ENCODE results near the gene DCPS. TPM values are rescaled to one million over a fixed set of nuclear protein-coding genes. Genes with fewer than 3 reads are reported as not detected.

DCPS gene
- total and polyA plus RNA-seq, 2 of the 4 experiments (the other 2 are of a cell fraction): 19.7 to 34.8 TPM

DNA sequence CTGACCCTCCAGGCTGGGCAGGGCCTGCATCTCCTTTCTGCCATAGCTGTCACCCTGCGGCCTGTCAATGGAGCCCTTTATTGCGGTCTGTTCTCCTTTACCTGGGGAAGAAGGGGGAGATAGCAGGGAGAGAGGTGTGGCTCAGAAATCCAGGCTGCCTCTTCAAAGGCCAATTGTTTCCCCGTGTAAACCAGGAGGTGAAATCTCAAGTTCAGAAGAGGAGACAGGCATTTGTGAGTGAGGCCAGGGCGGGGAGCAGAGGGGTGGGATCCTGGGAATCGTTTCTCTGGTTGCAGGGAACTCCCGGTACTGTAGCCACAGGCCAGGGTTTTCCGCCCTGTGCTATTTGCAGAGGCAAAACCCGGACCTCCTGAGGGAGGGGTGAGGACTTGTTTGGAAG, 9.1 kb downstream of the DCPS start:
- Histone ChIP-seq H3K14ac (replicated peaks; ENCODE audit: low read depth, low read length) (no peak overlapping the region), H2AK9ac (replicated peaks; ENCODE audit: low read depth, low read length, poor library complexity) (no peak overlapping the region), H2BK20ac (ENCODE audit: low read depth, low read length) (no peak overlapping the region), H3K79me1 (ENCODE audit: low read depth in 1 of 2, low read length in 2 of 2) (peaks cover 0 to 3% of the 10 kb centered on the region in 2 experiments; a peak in 1 of 4 replicates), H3K4ac (ENCODE audit: low read depth, low read length) (no peak overlapping the region), H3K27ac (ENCODE audit: insufficient read depth, low read length) (no peak overlapping the region), H4K8ac (ENCODE audit: low read depth in 2 of 2, low read length in 2 of 2) (no peak overlapping the region), H4K5ac (ENCODE audit: low read depth, low read length) (no peak overlapping the region), H3K18ac (ENCODE audit: low read depth, low read length) (no peak overlapping the region), H3K4me3 (ENCODE audit: insufficient read depth, low read depth, low read length) (no peak overlapping the region), H3K27me3 (ENCODE audit: control insufficient read depth, insufficient read depth, low read length) (no peaks in the 10 kb centered on the region), H3K36me3 (ENCODE audit: control insufficient read depth, insufficient read depth, low read length) (peaks cover 4% of the 10 kb centered on the region; the same call in 1 of the 2 replicates), H4K91ac (ENCODE audit: insufficient read depth, low read depth, low read length) (no peak overlapping the region), H3K4me1 (ENCODE audit: control insufficient read depth, insufficient read depth, low read length) (peaks cover 8% of the 10 kb centered on the region), H3K9ac (ENCODE audit: low read depth, low read length) (no peak overlapping the region), H4K20me1 (ENCODE audit: insufficient read depth, low read length) (peaks cover 3% of the 10 kb centered on the region; the same call in 1 of the 2 replicates), H3K9me3 (ENCODE audit: control insufficient read depth, insufficient read depth, low read length) (no peaks in the 10 kb centered on the region), H3K56ac (ENCODE audit: extremely low read depth, insufficient read depth, low read length) (no peak overlapping the region), H2AK5ac (ENCODE audit: low read depth, low read length) (no peak overlapping the region), H3K4me2 (ENCODE audit: low read depth, low read length) (no peak overlapping the region), H3K23ac (ENCODE audit: low read depth, low read length) (no peak overlapping the region), H2BK5ac (ENCODE audit: low read depth, low read length, poor library complexity, severe bottlenecking) (no peak overlapping the region), H2BK15ac (ENCODE audit: low read depth, low read length) (no peak overlapping the region), H3K9me1 (ENCODE audit: insufficient read depth, low read length) (peaks cover 5% of the 10 kb centered on the region; the same call in 1 of the 2 replicates), H2AFZ (replicated peaks; ENCODE audit: low read length, poor library complexity) (no peak overlapping the region), H2BK120ac (ENCODE audit: low read depth, low read length) (no peak overlapping the region)
- CTCF ChIA-PET: interaction anchor here (1.0 kb wide), 1 partner anchor 168 kb away, joined by 3 read pairs; no protein-coding TSS in a partner anchor
- dilution Hi-C loops (cut with HindIII; ENCODE audit: low sequenced_read_pairs, unreplicated experiment): no loop called here
- in situ Hi-C loops (cut with MboI; ENCODE audit: low sequenced_read_pairs): loop anchor here (10.0 to 25.0 kb wide), 3 partner anchors 102 to 1024 kb away; no protein-coding TSS in a partner anchor
- intact Hi-C loops (cut with micrococcal nuclease): loop anchor here (5.0 to 10.0 kb wide), 3 partner anchors 292 to 1182 kb away; no protein-coding TSS in a partner anchor
- TF ChIP-seq, protein P1, sequence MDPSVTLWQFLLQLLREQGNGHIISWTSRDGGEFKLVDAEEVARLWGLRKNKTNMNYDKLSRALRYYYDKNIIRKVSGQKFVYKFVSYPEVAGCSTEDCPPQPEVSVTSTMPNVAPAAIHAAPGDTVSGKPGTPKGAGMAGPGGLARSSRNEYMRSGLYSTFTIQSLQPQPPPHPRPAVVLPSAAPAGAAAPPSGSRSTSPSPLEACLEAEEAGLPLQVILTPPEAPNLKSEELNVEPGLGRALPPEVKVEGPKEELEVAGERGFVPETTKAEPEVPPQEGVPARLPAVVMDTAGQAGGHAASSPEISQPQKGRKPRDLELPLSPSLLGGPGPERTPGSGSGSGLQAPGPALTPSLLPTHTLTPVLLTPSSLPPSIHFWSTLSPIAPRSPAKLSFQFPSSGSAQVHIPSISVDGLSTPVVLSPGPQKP (IDR thresholded peaks at IDR 0.05; ENCODE audit: borderline replicate concordance, low read depth, low read length): no peak
- TF ChIP-seq, protein P2, sequence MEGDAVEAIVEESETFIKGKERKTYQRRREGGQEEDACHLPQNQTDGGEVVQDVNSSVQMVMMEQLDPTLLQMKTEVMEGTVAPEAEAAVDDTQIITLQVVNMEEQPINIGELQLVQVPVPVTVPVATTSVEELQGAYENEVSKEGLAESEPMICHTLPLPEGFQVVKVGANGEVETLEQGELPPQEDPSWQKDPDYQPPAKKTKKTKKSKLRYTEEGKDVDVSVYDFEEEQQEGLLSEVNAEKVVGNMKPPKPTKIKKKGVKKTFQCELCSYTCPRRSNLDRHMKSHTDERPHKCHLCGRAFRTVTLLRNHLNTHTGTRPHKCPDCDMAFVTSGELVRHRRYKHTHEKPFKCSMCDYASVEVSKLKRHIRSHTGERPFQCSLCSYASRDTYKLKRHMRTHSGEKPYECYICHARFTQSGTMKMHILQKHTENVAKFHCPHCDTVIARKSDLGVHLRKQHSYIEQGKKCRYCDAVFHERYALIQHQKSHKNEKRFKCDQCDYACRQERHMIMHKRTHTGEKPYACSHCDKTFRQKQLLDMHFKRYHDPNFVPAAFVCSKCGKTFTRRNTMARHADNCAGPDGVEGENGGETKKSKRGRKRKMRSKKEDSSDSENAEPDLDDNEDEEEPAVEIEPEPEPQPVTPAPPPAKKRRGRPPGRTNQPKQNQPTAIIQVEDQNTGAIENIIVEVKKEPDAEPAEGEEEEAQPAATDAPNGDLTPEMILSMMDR (conservative IDR thresholded peaks at IDR 0.05; ENCODE audit: low read depth, low read length): no peak
- TF ChIP-seq RAD21 (IDR thresholded peaks at IDR 0.05; ENCODE audit: low read length): no peak
- TF ChIP-seq BHLHE40 (IDR thresholded peaks at IDR 0.05; ENCODE audit: low read depth, low read length): no peak
- TF ChIP-seq NFE2L2 (IDR thresholded peaks at IDR 0.05; ENCODE audit: low read depth, low read length): no peak
- no peak for TF ChIP-seq MAZ (IDR thresholded peaks at IDR 0.05; ENCODE audit: borderline replicate concordance, low read depth, low read length)
- no peak for TF ChIP-seq RCOR1 (IDR thresholded peaks at IDR 0.05; ENCODE audit: insufficient replicate concordance, low read length)
- TF ChIP-seq, protein P3, sequence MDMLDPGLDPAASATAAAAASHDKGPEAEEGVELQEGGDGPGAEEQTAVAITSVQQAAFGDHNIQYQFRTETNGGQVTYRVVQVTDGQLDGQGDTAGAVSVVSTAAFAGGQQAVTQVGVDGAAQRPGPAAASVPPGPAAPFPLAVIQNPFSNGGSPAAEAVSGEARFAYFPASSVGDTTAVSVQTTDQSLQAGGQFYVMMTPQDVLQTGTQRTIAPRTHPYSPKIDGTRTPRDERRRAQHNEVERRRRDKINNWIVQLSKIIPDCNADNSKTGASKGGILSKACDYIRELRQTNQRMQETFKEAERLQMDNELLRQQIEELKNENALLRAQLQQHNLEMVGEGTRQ (IDR thresholded peaks at IDR 0.05; ENCODE audit: low read depth, low read length): no peak
- no peak for TF ChIP-seq RFX5 (IDR thresholded peaks at IDR 0.05; ENCODE audit: low read depth, low read length)
- TF ChIP-seq SMC3 (IDR thresholded peaks at IDR 0.05; ENCODE audit: low read depth, low read length): no peak
- no peak for TF ChIP-seq CEBPB (IDR thresholded peaks at IDR 0.05; ENCODE audit: low read depth, low read length)
- POLR2A ChIA-PET (ENCODE audit: unreplicated experiment): no interaction called here
- BruUV-seq (replicated peaks): no TSS peak
- no peak for ATAC-seq (ENCODE audit: low read depth)
- no peak for DNase-seq
- no CpG with 5 or more reads among the region's 8 CpGs for WGBS, 2 experiments (ENCODE audit: extremely low coverage in 2 of 2, insufficient read length in 1 of 2)

All from IMR-90 (cell line).